GM12865 (cell line): Measurements from ENCODE around the gene PRDM16.

Source experiments
- DNase-seq: peaks from one replicate; pipeline ENCODE4 v3.0.0; 2010; ENCODE audit warnings: low read depth
- H3K4me3 ChIP-seq: 2 replicates; pipeline ENCODE4 v1.5.1; 2011; ENCODE audit warnings: mild to moderate bottlenecking, low read depth, low read length, control low read depth
- TF ChIP-seq, protein P1 (sequence below): IDR thresholded peaks from 2 replicates; pipeline ENCODE4 v1.5.1; 2011; ENCODE audit warnings: low read length, control low read depth, low read depth, inconsistent platforms; ENCODE audit not compliant: insufficient read depth; ENCODE audit errors: missing control alignments

Gene PRDM16

DNA sequence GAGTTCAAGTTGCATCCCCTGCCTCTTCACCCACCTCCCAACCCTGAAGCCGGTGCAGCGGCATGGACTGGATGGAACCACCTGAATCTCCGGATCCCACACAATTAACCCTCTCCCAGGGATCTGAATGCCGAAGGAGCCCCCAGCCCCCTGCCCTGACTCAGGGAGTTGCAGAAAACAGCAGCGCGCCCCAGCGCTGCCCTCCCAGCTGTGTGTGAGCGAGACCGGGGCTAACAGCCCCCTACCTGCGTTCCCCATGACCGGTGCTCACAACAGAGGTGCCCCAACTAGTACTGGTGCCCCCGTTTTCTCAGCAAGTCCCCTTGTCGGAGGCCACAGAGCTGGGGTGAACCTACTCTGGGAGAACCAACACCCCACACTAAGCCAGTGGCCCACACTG lies 136.8 kb downstream of the PRDM16 start:
- no peak overlapping the region for H3K4me3 ChIP-seq
- no peak for DNase-seq
- TF ChIP-seq, protein P1, sequence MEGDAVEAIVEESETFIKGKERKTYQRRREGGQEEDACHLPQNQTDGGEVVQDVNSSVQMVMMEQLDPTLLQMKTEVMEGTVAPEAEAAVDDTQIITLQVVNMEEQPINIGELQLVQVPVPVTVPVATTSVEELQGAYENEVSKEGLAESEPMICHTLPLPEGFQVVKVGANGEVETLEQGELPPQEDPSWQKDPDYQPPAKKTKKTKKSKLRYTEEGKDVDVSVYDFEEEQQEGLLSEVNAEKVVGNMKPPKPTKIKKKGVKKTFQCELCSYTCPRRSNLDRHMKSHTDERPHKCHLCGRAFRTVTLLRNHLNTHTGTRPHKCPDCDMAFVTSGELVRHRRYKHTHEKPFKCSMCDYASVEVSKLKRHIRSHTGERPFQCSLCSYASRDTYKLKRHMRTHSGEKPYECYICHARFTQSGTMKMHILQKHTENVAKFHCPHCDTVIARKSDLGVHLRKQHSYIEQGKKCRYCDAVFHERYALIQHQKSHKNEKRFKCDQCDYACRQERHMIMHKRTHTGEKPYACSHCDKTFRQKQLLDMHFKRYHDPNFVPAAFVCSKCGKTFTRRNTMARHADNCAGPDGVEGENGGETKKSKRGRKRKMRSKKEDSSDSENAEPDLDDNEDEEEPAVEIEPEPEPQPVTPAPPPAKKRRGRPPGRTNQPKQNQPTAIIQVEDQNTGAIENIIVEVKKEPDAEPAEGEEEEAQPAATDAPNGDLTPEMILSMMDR = no peak

GRCh38 chr1:3206696-3207095 lies 137.7 kb downstream of the PRDM16 start:
- no peak overlapping the region for H3K4me3 ChIP-seq
- TF ChIP-seq, protein P1 = no peak
- DNase-seq = no peak

GRCh38 chr1:3207217-3207848 lies 138.3 kb downstream of the PRDM16 start:
- H3K4me3 ChIP-seq = no peak overlapping the region
- TF ChIP-seq, protein P1 = no peak
- no peak for DNase-seq

GRCh38 chr1:3208819-3209200 lies 139.8 kb downstream of the PRDM16 start:
- no peak overlapping the region for H3K4me3 ChIP-seq
- TF ChIP-seq, protein P1 = no peak
- no peak for DNase-seq

DNA sequence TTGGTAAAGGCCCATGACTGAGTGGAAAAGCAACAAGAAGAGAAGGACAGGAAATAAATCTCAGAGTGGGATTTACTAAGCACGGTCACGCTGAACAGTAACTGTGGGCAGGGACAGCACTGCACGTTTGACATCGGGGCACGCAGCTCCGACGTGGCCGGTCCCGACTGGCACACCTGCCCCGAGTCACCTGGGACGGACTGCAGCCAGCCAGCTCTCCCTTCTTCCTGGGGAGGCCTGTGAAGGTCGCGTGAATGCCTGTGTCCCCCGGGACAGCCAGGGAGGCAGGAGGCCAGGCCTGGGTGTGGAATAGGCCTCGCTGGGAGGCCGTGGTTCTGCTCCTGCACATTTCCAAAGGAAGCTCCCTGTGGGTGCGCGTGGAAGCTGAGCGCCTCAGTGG lies 140.2 kb downstream of the PRDM16 start:
- DNase-seq = no peak
- TF ChIP-seq, protein P1 = no peak

GRCh38 chr1:3211582-3212375 lies 142.8 kb downstream of the PRDM16 start:
- H3K4me3 ChIP-seq = no peak overlapping the region
- TF ChIP-seq, protein P1 = no peak
- no peak for DNase-seq

More for the DNA sequence above, 140.2 kb downstream of the PRDM16 start:
- H3K4me3 ChIP-seq = no peak overlapping the region
